Stimulated activated CD4-positive, alpha-beta T cell treated with anti-CD3 and anti-CD28 coated beads, Interleukin-15, amount 100 ng/mL, for 24 hours (primary cell): Measurements from ENCODE around the gene MAST2.
"Not testable (repeated sequence)": the region's sequence is repeated elsewhere in the genome, so short reads cannot be mapped to it uniquely, and the experiment has no call there.

Experiments used
- DNase-seq: peaks from one replicate; pipeline ENCODE4 v3.0.0-alpha.2; 2020

The MAST2 gene

GRCh38 chr1:45815667-45816458, 12.5 kb downstream of the MAST2 start:
- no peak for DNase-seq

DNA sequence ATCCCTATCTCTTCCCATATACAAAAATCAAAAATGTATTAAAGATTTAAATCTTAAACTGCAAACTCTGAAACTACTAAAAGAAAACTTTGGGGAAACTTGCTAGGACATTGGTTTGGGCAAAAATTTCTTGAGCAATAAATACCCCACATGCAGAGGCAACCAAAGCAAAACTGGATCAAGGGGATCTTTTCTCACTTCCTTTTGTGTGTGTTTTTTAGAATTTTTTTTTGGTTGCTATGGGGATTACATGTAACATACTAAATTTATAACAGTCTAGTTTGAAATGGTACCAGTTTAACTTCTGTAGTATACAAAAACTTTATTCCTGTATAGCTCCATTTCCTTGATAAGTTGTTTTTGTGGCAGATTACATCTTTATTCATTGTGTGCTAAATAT, 16.8 kb downstream of the MAST2 start:
- DNase-seq = no peak

- no peak for DNase-seq
Measured at GRCh38 chr1:45820788-45821187, 17.4 kb downstream of the MAST2 start.

DNA sequence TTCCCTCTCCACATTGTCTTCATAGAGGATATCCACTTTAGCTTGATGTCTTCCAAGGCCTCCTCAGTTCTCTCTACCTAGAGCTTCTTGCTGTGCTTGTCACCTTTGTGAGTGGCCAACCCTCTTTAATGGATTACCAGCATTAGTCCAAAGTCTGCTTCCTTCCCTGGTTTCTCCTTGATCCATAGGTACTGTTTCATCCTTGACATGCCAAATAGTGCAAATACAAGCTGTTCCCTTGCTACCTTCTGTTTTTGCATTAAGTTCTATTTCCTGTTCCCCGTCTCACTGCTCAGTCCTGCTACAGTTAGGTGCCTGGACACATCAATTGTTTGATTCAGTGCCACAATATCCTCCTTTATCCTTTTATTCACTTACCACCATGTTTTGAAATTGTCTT, 19.2 kb downstream of the MAST2 start:
- no peak for DNase-seq

DNA sequence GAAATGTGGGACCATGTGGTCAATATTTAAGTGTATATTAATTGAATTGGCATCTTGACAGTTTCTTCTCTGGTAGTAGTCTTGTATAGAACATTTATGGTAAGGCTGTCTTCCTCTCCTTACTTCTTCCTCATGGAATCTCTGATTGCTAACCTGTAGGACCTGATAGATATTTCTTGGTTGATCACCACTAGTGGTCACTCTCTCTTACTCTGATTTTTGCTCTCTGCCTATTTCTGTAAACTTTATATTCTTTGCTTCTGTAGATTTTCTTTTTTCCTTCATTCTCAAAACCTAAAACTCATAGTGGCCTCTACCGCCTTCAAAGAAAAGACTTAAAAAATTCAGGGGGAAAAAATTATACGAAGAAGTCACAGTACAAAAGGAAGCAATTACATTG, 21.2 kb downstream of the MAST2 start:
- DNase-seq = no peak

- no peak for DNase-seq
Measured at GRCh38 chr1:45827256-45827655, 23.8 kb downstream of the MAST2 start.

DNA sequence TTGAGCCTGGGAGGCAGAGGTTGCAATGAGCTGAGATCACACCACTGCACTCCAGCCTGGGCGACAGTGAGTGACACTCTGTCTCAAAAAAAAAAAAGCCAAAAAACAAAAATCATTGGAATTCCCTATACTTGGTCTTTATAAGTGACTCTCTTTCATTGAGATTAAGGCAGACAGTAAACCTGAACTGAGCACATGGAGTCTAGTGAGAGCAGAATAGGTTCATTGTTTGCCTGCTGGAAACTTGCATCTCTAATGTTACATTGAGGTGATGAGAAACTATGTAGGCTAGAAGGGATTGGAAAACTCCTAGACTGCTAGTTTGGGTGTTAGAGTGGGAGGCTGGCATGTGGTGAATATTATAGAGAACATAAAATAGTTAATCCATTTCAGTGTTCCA, 25.4 kb downstream of the MAST2 start:
- no peak for DNase-seq

GRCh38 chr1:45833361-45833760, 29.9 kb downstream of the MAST2 start:
- no peak for DNase-seq

GRCh38 chr1:45834689-45835088, 31.3 kb downstream of the MAST2 start:
- no peak for DNase-seq

- no peak for DNase-seq
Measured at GRCh38 chr1:45836451-45836850, 33.0 kb downstream of the MAST2 start.

- DNase-seq = not testable (repeated sequence)
Measured at GRCh38 chr1:45836861-45837260, 33.4 kb downstream of the MAST2 start.

- not testable (repeated sequence) for DNase-seq
Measured at GRCh38 chr1:45838322-45838721, 34.9 kb downstream of the MAST2 start.

- no peak for DNase-seq
Measured at GRCh38 chr1:45840704-45841103, 37.3 kb downstream of the MAST2 start.

GRCh38 chr1:45842786-45843185, 39.4 kb downstream of the MAST2 start:
- no peak for DNase-seq

- no peak for DNase-seq
Measured at GRCh38 chr1:45843474-45843905, 40.1 kb downstream of the MAST2 start.

DNA sequence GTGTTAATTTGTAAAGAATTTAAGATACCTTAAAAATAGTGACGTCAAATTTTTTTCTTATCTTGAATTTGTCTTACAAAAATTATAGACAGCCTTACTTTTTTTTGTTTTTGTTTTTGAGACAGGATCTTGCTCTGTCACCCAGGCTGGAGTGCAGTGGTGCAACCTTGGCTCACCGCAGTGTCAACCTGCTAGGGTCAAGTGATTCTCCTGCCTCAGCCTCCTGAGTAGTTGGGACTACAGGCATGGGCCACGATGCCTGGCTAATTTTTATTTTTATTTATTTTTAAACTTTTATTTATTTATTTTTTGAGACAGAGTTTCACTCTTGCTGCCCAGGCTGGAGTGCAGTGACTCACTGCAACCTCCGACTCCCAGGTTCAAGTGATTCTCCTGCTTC, 40.6 kb downstream of the MAST2 start:
- DNase-seq = not testable (repeated sequence)

DNA sequence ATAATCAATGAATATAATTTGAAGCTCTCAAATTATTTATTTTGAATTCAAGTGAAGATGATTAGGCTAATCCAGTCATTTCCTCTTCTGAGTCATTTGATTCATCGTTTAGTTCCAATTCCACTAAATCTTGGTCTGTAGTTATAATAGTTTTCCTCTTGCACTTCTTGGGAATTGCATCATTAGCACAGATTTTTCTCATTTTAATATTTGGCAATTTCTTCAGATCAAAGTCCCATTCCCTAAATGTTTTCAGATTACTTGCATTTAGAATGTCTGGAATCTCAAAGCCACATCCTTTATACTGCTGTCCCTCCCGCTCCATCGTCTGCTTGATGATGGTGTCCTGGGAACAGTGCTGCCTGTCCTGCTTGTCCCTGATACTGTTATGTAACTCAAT, 43.5 kb downstream of the MAST2 start:
- DNase-seq = no peak

GRCh38 chr1:45848097-45848496, 44.7 kb downstream of the MAST2 start:
- no peak for DNase-seq

GRCh38 chr1:45848714-45849113, 45.3 kb downstream of the MAST2 start:
- no peak for DNase-seq

- DNase-seq = no peak
Measured at GRCh38 chr1:45850017-45850416, 46.6 kb downstream of the MAST2 start.

DNA sequence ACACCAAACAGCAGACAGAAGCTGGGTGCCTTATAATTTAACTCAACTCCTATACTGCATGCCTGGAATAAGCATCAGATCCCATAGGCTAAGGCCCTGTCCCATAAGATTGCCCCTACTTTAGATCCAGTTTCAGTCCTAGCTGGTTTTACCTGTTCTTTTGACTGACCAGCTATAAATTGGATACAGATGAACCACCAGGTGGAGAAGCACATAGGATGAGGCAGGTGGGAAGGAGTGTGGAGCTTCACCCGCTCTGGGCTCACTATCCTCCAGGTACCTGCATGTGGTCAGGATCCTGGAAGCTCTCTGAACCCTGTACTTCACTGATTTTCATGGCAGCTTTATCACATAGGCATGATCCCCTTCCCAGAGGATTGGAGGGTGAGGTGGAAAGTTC, 51.3 kb downstream of the MAST2 start:
- DNase-seq = no peak

- DNase-seq = no peak
Measured at GRCh38 chr1:45857101-45857700, 53.8 kb downstream of the MAST2 start.

DNA sequence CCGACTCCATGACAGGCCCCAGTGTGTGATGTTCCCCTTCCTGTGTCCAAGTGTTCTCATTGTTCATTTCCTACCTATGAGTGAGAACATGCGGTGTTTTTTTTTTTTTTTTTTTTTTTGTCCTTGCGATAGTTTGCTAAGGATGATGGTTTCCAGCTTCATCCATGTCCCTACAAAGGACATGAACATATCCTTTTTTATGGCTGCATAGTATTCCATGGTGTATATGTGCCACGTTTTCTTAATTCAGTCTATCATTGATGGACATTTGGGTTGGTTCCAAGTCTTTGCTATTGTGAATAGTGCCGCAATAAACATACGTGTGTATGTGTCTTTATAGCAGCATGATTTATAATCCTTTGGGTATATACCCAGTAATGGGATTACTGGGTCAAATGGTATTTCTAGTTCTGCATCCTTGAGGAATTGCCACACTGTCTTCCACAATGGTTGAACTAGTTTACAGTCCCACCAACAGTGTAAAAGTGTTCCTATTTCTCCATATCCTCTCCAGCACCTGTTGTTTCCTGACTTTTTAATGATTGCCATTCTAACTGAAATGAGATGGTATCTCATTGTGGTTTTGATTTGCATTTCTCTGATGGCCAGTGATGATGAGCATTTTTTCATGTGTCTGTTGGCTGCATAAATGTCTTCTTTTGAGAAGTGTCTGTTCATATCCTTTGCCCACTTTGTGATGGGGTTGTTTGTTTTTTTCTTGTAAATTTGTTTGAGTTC, 54.5 kb downstream of the MAST2 start:
- DNase-seq = not testable (repeated sequence)

GRCh38 chr1:45859221-45859620, 55.8 kb downstream of the MAST2 start:
- no peak for DNase-seq
